ENCODE data around the gene GRWD1.

Gene GRWD1

GRCh38 chr19:48419158-48419920 is 26.4 kb upstream of the GRWD1 start:
- TF ChIP-seq ZNF16 (tag by site-specific recombination; IDR thresholded peaks at IDR 0.05; ENCODE audit: low read depth) (no peak), GFI1B (tag by site-specific recombination; IDR thresholded peaks at IDR 0.05) (no peak), ZNF202 (tag by site-specific recombination; IDR thresholded peaks at IDR 0.05; ENCODE audit: borderline replicate concordance) (no peak), ZNF747 (tag by site-specific recombination; IDR thresholded peaks at IDR 0.05) (no peak), KLF1 (tag by site-specific recombination; IDR thresholded peaks at IDR 0.05) (peak; percentile 43; the same call in 1 of the 2 replicates), ZBTB17 (tag by site-specific recombination; IDR thresholded peaks at IDR 0.05) (peak; percentile 89), PRDM1 (tag by site-specific recombination; IDR thresholded peaks at IDR 0.05) (no peak), ZXDB (tag by site-specific recombination; IDR thresholded peaks at IDR 0.05) (peak; percentile 45), GLIS2 (tag by site-specific recombination; IDR thresholded peaks at IDR 0.05) (no peak), ZSCAN18 (tag by site-specific recombination; IDR thresholded peaks at IDR 0.05) (no peak), SP3 (tag by site-specific recombination; IDR thresholded peaks at IDR 0.05) (peak; percentile 92), ZNF513 (tag by site-specific recombination; IDR thresholded peaks at IDR 0.05) (peak; percentile 65), ZNF148 (tag by site-specific recombination; IDR thresholded peaks at IDR 0.05; ENCODE audit: borderline replicate concordance) (no peak), HOXC10 (CRISPR knock-in tag; IDR thresholded peaks at IDR 0.05) (no peak), ZNF335 (tag by site-specific recombination; conservative IDR thresholded peaks at IDR 0.05) (peak; percentile 74), ZFP69B (tag by site-specific recombination; IDR thresholded peaks at IDR 0.05) (no peak), ZNF600 (tag by site-specific recombination; IDR thresholded peaks at IDR 0.05) (peak; percentile 30; the same call in 1 of the 2 replicates), PATZ1 (tag by site-specific recombination; IDR thresholded peaks at IDR 0.05) (peak; percentile 72), ZBTB11 (tag by site-specific recombination; conservative IDR thresholded peaks at IDR 0.05; ENCODE audit: low read depth) (0 out of 2 replicates have a peak, but pooled peaks have one; percentile 12), ZNF76 (tag by site-specific recombination; IDR thresholded peaks at IDR 0.05; ENCODE audit: borderline replicate concordance, low read depth) (peak; percentile 95), SP7 (tag by site-specific recombination; IDR thresholded peaks at IDR 0.05) (no peak), OSR2 (tag by site-specific recombination; IDR thresholded peaks at IDR 0.05) (no peak), ZNF677 (tag by site-specific recombination; IDR thresholded peaks at IDR 0.05) (no peak), KLF8 (tag by site-specific recombination; IDR thresholded peaks at IDR 0.05) (peak; percentile 93)
- peaks cover 2% of the 10 kb centered on the region; the same call in 1 of the 2 replicates for H3K4me1 ChIP-seq (ENCODE audit: control insufficient read depth, insufficient read depth, low read length)
- no peak overlapping the region for H3K4me3 ChIP-seq (ENCODE audit: low read depth, low read length)
- H3K27ac ChIP-seq (ENCODE audit: extremely low read depth, low read depth, low read length): no peak overlapping the region
- H3K36me3 ChIP-seq (ENCODE audit: control insufficient read depth in 2 of 2, insufficient read depth in 1 of 2, low read length in 2 of 2): no peaks in the 10 kb centered on the region
- POLR2A ChIA-PET: interaction anchor here (1.1 to 1.4 kb wide), 2 partner anchors 29 to 55 kb away, joined by 3 read pairs; partner anchors contain the start of genes KDELR1, SYNGR4 and TMEM143
- H3K9me3 ChIP-seq (ENCODE audit: control insufficient read depth, insufficient read depth, low read depth, low read length): no peaks in the 10 kb centered on the region
- CTCF ChIA-PET: interaction anchor here (0.6 kb wide), 2 partner anchors 62 to 182 kb away, joined by 3 read pairs; no protein-coding TSS in a partner anchor

Data from HEK293 (cell line).